Measurements from ENCODE around the gene DTX2.
"Not testable (repeated sequence)": the region's sequence is repeated elsewhere in the genome, so short reads cannot be mapped to it uniquely, and the experiment has no call there.

Gene DTX2

DNA sequence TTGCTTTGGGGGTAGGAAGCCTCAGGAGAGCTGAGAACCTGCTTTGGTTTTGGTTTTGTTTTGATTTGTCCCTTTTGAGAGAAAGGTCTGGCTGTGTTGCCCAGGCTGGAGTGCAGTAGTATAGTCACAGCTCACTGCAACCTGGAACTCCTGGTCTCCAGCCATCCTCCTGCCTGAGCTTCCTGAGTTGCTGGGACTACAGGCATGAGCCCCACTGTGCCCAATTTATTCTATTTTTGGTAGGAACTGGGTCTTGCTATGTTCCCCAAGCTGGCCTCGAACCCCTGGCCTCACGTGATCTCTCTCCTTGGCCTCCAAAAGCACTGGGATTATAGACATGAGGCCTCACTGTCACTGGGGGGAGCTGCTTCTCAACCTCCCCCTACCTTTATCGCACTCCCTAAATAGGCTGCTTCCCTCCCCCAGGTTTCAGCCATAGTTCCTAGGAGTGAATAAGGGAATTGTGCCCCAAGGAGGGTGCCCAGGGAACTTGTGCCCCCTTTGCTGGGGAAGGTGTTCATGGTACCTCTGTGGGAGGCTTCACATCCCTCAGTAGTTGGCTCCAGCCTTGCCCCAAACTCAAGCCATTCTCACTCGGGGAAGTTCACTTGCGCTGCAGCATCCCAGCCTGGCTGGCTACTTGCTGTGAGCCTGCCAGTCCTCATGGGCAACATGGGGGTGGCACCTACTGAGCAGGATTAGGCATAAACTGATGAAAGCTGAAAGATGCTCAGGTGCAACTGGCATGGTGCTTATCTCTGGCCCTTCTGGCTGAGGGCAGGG lies 18.7 kb upstream of the DTX2 start:
- in situ Hi-C loops (cut with HindIII; ENCODE audit: low sequenced_read_pairs), result not testable (repeated sequence)

DNA sequence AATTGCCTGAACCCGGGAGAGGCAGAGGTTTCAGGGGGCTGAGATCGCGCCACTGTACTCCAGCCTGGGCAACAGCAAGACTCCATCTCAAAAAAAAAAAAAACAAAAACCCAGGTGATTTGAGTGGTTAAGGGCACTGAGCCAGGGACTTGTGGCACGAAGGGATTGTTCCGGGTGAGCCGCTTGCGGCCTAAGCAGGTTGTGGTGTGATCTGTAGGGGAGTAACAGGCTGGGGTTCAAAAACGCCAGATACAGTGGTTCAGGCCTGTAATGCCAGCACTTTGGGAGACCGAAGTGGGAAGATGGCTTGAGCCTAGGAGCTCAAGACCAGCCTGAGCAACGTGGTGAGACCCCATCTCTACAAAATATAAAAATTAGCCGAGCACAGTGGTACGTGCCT lies 17.7 kb upstream of the DTX2 start:
- in situ Hi-C loops (cut with HindIII; ENCODE audit: low sequenced_read_pairs), result not testable (repeated sequence)

DNA sequence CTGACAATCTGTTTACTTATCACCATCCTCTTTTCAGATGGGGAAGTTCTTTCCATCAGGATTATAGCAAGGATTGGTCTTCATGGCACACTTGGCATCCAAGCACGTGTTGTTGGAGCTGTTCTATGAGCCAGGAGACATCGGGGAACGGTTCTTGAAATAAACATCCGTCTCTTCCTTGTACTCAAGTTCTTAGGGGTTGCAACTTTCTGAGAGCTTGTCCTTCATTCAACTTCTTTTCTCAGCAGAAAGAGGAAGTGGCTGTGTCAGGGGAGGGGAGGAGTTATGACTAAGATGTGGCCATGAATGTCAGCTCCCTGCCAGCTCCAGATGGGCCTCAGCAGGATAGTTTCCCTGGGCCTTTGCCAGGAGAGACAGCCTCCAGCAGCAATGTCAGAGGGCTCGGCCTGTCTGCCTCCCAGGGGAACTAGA lies 15.9 kb upstream of the DTX2 start:
- in situ Hi-C loops (cut with HindIII; ENCODE audit: low sequenced_read_pairs), result not testable (repeated sequence)

DNA sequence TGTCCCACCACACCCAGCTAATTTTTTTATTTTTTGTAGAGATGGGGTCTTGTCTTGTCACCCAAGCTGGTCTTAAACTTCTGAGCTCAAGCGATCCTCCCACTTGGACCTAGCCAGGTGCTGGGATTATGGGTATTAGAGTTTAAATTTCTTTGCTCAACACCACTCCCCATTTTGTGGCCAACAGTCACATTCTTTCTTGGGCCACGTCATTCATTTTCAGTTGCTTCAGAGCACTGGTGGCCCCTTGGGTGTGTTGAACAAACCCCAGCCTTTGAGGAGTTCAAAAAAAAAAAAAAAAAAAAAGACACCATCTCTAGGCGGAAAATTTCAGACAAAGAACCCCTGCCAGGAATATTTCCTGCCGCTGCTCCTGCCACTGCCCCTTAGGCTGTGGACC lies 4.5 kb upstream of the DTX2 start:
- in situ Hi-C loops (cut with HindIII; ENCODE audit: low sequenced_read_pairs), result not testable (repeated sequence)

GRCh38 chr7:76458504-76458903 lies 3.0 kb upstream of the DTX2 start:
- in situ Hi-C loops (cut with HindIII; ENCODE audit: low sequenced_read_pairs), result not testable (repeated sequence)

DNA sequence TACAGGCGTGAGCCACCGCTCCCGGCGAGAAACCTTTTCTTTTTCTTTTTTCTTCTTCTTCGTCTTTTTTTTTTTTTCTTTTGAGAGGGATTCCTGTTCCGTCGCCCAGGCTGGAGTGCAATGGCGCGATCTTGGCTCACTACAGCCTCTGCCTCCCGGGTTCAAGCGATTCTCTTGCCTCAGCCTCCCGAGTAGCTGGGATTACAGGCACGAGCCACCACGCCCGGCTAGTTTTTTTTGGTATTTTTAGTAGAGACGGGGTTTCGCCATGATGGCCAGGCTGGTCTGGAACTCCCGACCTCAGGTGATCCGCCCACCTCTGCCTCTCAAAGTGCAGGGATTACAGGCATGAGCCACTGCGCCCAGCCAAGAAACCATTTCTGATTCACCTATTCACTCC lies 742 bp upstream of the DTX2 start:
- in situ Hi-C loops (cut with HindIII; ENCODE audit: low sequenced_read_pairs), result not testable (repeated sequence)

DNA sequence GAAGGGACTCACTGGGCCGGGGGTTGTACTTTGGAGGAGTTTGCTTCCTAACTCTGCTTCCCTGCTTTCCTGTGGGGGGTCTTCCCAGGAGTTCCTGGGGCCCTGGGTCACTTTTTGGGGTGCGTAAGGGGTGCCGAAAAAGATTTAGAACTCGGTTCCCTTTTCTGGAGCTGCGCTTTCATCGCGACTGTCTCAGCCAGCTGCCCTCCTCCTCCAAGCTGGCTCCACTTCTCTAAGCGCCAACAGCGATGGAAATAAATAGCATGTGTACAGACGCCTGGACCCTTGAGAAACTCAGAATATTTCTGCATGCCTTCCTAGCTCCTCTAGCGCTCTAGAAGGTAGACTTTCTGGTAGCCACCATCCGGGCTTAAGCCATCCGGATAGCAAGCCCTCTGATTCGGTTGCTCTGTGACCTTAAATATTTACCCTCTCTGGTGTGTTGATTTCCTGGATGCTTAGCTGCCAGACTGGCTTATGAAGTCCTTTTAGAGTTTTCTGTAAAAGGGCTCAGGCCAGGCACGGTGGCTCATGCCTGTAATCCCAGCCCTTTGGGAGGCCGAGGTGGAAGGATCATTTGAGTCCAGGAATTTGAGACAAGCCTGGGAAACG lies 868 bp downstream of the DTX2 start:
- in situ Hi-C loops (cut with HindIII; ENCODE audit: low sequenced_read_pairs), result not testable (repeated sequence)

GRCh38 chr7:76464959-76465358 lies 3.5 kb downstream of the DTX2 start:
- in situ Hi-C loops (cut with HindIII; ENCODE audit: low sequenced_read_pairs), result not testable (repeated sequence)

DNA sequence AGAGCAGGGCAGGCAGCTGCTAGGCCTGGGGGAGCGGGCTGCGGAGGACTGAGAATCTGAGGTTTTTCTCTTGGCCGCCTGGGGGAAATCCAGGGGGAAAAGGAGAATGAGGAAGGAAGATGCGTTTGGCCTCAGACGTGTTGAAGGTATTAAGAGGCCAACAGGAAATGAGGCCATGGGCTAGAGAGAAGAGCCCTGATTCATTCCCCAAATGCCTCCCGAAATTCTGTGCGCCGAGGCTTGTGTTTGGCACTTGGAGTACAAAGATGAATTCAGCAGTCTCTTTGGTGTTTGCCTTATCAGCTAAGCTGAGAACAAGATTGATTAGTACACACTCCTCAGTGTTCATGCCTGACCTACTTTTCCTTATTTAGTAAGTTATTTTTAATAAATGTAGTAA lies 4.4 kb downstream of the DTX2 start:
- in situ Hi-C loops (cut with HindIII; ENCODE audit: low sequenced_read_pairs), result not testable (repeated sequence)

DNA sequence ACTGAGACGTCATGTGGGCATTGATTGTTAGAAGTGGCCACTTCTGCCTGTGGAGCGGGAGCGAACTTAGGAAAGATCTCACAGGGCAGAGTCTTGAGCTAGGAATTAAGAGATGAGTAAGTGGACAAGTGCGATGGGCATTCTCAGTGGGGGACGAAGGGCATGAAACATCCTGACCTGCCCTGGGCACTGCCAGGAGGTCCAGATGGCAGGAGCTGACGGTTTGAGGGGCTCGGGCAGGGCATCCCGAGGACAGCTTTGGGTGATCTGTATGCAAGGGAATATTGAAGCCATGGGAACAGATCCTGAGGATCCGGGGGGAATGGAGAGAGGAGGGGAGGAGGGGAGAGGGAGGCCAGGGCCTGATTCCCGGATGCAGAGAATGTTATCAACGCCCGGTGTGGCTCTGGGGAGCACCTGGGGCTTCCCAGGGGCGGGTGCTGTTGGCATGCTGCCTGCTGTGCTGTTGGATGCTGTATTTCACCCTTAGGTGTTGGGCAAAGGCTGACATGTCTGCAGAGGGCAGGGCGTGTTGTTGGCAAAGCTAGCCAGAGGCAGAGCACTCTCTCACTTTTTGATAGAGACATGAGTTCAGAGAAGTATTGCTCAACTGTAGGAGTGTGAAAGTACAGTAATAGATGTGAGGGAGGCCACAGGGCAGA lies 6.4 kb downstream of the DTX2 start:
- in situ Hi-C loops (cut with HindIII; ENCODE audit: low sequenced_read_pairs), result not testable (repeated sequence)

DNA sequence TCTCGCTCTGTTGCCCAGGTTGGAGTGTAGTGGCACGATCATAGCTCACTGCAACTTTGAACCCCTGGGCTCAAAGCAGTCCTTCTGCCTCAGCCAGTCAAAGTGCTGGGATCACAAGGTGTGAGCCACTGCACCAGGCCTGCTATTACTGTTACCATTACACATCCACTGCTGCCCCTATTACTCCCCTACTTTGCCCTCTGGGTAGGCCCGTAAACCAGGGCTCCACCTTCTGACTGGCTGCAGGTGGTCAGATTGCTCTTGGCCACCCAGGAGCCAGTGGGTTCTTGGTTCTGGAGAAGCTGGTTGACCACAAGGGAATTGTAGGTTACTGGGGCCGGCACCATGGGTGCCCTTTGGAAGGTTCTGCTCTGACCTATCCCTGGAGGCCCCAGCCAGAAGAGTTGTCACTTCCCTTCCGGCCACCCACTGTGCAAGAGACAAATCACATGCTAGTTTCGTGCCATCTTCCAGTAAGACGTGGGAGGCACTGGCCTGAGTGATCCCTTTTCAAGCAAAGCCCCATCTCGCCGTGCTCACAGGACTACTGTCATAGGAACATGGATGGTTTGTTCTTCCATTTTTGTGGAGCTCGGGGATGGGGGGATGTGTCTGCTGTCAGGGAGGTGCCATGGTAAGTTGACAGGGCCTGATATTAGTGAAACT lies 10.2 kb downstream of the DTX2 start:
- in situ Hi-C loops (cut with HindIII; ENCODE audit: low sequenced_read_pairs), result not testable (repeated sequence)

- in situ Hi-C loops (cut with HindIII; ENCODE audit: low sequenced_read_pairs), result not testable (repeated sequence)
These were observed 11.6 kb downstream of the DTX2 start for GRCh38 chr7:76473097-76473496.

DNA sequence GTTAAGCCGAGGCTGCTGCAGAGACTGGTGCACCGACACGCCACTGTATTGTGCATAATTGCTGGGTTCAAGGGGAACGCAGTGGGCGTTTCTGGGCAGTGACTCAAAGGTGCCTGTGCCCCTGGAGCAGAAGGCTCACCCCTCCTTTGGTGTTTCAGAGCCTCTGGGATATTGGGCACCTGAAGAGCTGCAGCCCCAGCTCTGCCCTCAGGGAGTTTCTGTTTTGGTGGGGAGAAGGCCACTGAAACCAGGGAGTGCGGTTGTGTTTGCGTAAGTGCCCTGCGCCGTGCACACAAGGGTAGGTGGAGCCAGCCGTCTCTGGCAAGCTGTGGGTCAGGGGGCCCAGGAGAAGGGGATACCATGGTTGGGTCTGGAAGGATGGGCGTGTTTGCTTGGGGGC lies 14.8 kb downstream of the DTX2 start:
- in situ Hi-C loops (cut with HindIII; ENCODE audit: low sequenced_read_pairs), result not testable (repeated sequence)

- in situ Hi-C loops (cut with HindIII; ENCODE audit: low sequenced_read_pairs), result not testable (repeated sequence)
These were observed 15.4 kb downstream of the DTX2 start for GRCh38 chr7:76476742-76477474.

GRCh38 chr7:76479628-76480027 lies 18.1 kb downstream of the DTX2 start:
- in situ Hi-C loops (cut with HindIII; ENCODE audit: low sequenced_read_pairs), result not testable (repeated sequence)

GRCh38 chr7:76480403-76481253 lies 19.1 kb downstream of the DTX2 start:
- in situ Hi-C loops (cut with HindIII; ENCODE audit: low sequenced_read_pairs), result not testable (repeated sequence)

GRCh38 chr7:76482660-76483059 lies 21.2 kb downstream of the DTX2 start:
- in situ Hi-C loops (cut with HindIII; ENCODE audit: low sequenced_read_pairs), result not testable (repeated sequence)

DNA sequence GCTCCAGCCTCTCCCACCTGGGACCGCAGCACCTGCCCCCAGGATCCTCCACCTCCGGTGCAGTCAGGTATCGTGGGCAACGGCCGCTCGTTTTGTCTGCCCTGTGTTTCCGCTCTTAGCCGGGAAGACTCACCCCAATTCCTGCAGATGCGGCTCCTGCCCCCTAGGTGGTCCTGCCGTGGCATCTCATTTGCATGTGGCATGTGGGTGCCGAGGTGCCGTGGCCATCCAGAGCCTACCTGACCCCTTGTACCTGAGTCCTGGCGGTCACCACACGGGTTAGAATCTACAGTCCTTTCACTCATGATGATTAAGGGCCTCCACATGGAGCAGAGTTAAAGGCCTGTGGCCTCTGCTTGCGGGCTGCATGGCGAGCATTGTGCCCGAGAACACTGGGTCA lies 21.6 kb downstream of the DTX2 start:
- in situ Hi-C loops (cut with HindIII; ENCODE audit: low sequenced_read_pairs), result not testable (repeated sequence)

DNA sequence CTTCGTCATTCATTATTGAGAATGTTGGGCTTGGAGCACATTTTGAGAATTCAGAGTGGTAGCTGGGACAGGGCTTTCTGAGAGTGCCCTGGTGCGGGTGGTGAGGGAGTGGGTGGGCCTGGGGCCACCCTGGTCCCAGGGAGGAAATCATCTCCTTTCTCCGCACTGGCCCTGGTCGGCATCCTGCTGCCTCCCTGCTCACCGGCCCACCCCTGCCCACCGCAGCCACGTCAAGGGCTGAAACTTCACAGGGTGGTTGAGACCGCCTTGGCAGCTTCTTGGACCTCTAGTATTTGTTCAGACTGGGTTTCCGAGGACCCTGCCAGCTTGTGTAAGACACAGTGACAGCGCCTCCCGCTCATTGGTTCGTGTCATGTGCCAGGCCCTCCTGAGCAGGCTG lies 22.9 kb downstream of the DTX2 start:
- in situ Hi-C loops (cut with HindIII; ENCODE audit: low sequenced_read_pairs), result not testable (repeated sequence)
